Measurements from ENCODE around the gene SCEL.
"Not testable (repeated sequence)": the region's sequence is repeated elsewhere in the genome, so short reads cannot be mapped to it uniquely, and the experiment has no call there.

The SCEL gene, protein sequence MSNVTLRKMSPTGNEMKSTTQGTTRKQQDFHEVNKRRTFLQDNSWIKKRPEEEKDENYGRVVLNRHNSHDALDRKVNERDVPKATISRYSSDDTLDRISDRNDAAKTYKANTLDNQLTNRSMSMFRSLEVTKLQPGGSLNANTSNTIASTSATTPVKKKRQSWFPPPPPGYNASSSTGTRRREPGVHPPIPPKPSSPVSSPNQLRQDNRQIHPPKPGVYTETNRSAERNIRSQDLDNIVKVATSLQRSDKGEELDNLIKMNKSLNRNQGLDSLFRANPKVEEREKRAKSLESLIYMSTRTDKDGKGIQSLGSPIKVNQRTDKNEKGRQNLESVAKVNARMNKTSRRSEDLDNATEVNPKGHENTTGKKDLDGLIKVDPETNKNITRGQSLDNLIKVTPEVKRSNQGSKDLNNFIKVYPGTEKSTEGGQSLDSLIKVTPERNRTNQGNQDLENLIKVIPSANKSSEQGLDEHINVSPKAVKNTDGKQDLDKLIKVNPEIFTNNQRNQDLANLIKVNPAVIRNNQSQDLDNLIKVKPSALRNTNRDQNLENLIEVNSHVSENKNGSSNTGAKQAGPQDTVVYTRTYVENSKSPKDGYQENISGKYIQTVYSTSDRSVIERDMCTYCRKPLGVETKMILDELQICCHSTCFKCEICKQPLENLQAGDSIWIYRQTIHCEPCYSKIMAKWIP

DNA sequence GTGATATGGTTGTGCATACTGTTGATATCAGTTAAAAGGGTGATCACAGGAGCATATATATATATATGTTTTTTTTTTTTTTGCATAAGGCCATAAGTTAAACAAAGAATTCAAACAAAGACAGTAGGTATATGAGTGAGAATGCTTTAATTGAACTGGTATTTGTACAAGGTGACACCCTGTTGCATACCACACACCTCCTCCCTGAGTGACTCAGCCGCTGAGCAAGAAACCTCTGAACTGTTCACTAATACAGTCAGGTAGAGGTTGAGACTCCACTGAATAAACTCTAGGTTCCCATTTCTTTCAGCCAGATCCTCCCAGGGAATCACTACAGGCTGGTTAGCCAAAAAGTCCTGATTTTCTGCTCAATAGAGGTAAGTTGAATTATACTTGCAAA is at the start of gene SCEL:
Gene SCEL (plus strand): TSS at position 259 of the 400 bp plus-strand sequence. CDS start 20,170 bp downstream, outside the sequence.
- DNase-seq (ENCODE audit: low spot score) = no peak

DNA sequence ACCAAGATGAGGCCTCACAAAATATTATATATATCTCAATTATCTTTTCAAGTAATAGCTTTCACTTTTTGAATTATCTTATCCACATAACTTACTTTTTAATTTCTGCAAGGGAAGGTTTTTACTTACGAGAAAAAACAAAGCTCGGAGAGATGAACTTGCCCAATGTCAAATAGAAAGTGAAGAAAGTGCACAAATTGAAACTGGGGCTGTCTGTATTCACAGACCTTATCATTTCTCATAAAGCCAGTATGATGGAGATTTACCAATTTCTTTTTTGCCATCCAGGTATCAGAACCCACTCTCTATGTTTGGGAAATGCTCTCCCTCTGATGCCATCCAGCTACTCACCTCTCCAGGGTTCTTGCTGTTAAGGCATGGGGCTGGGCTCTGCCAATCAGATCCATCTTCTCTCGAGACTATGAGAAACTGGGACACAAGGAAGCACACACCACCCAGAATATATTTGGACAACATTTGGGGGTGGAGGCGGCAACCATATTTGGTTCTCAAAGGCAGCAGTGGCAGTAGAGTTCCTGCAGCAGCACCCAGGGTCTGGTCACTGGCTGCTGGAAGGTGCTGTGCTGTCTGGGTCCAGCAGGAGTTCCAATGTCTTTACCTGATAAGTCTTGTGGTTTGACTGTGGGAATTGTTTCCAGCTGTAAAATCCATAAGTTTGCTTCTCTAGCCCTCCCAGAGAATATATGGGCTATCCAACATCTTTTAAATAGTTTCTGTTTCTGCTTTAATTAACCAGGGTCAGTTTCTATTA is 45.8 kb upstream of the SCEL start:
- no peak for DNase-seq (ENCODE audit: low spot score)

DNA sequence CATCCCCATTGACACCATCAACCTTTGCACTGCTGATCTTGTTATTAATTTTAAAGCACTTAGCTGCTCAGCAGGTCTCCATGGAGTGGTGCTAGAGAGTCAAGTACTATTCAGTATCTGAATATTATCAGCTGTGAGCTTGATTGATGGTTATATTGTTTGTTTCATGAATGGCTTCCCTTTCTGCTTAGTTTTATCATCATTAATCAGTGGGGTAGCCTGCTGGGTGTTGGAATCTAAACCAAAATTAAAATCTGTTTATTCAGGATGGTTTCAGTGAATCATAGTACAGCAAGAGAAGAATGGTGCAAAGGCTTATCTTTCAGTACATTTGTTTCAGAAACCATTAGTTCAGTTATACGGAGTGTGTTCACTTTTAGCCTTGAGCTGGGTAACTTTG is 42.5 kb upstream of the SCEL start:
- no peak for DNase-seq (ENCODE audit: low spot score)

DNA sequence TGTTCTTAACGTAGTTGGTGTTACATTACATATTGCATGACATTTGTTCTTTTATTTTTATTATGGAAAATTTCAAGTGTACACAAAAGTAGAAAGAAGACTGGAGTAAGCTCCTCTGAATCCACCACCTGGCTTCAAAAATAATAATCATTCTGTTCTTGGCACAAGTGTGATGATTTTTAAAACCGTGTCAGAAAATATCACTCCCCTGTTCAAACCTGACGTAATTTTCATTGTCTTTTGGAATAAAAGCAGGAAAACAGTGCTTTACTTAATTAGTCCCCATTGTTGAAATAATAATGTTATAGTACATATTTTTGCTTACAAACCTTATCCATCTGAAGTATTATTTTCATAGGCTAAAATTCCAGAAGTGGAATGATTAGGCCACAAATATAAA is 41.3 kb upstream of the SCEL start:
- no peak for DNase-seq (ENCODE audit: low spot score)

DNA sequence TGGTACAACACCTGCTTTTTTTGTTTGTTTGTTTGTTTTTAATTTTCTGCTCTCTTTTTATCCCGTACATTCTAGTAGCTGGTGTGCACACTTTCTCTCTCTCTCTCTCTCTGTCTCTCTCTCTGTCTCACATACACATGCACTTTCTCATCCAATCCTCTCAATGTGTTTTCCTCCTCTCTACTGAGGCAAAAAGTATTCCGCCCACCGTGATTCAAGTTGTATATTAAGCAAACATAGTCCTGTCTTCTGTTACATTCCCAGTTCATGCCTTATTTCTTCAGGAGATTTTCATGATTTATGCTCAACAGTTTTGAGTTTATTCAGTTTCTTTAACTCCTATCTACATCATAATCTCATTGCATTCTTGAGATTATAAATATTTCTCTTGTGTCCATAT is 38.2 kb upstream of the SCEL start:
- no peak for DNase-seq (ENCODE audit: low spot score)

DNA sequence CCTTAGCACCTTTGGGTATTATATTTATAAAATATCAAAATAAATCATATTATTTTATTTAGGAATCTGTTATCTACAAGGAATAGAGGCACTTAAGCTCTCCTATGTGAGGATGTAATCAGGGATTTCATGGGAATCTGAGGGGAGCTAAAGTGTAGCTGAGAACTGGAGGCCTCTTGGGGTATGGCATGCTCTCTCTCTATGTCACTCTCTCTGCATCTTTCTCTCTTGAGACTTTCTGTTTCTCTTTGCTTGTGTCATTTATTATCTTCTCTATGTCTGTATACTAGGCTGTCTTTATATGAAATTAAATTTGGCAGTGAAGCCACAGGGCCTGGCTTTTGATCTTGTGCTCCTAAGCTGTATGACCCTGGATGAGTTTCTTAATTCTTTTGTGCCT is 37.7 kb upstream of the SCEL start:
- no peak for DNase-seq (ENCODE audit: low spot score)

DNA sequence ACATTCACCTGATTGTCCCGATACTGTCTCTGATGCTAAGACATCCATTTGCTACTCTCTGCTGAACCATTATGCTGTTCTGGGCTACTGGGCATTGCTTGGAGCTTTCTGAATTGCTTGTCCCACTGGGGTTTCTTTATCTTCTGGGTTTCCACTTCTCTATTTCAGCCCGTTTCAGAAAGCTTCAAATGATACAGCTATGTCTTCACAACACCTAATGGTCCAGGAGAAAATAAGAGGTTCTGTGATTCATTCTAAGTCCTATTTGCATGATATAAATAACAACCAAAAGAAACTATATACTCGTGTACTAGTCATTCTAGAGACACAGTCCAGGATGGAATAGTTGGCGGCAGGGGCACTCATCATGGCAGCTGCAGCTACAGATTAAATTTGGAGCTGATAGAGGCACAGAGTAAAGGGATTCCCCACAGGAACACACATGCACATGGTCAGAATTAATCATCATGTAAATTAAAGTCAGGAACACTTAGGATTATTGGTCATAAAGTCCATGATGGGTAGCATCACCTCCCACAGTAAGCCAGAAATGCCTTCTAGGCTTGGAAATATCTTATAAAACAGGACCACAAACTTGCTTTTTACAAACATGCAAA is 33.3 kb upstream of the SCEL start:
- DNase-seq (ENCODE audit: low spot score) = no peak

DNA sequence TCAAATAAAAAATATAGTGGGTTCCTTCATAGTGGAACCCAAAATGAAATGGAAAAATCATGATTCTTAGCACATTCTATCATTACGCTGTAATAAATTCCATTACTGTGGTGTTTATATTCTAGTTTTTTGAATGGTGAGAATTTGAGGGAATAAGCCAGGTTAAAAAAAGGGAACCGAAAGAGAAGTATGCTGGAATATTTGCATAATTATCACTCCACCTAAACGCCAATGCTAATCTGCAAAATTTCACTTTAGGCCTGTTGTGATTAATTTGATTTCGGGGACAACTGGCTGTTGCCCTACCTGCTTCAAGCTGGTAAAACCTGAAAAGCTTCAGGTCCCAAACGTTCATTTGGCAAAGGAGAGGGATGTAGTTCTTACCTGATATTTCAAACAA is 32.1 kb upstream of the SCEL start:
- DNase-seq (ENCODE audit: low spot score) = no peak

DNA sequence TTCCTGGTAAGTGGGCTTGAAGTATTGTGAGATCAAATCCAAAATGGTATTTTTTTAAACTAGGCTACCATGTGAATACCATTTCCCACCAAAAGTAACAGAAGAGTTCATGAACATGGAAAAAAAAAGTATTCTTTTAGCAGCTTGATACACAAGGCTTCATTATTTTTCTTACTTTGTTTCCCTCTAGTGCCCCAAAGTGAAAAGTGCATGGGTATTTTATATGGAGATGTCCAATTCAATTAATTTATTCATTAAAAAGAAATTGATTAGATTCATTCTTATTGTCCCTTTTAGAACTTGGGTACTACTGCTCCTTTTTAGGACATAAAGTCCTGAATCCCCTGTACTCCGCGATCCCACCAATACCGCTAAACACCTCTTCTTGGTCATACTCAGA is 28.6 kb upstream of the SCEL start:
- DNase-seq (ENCODE audit: low spot score) = no peak

DNA sequence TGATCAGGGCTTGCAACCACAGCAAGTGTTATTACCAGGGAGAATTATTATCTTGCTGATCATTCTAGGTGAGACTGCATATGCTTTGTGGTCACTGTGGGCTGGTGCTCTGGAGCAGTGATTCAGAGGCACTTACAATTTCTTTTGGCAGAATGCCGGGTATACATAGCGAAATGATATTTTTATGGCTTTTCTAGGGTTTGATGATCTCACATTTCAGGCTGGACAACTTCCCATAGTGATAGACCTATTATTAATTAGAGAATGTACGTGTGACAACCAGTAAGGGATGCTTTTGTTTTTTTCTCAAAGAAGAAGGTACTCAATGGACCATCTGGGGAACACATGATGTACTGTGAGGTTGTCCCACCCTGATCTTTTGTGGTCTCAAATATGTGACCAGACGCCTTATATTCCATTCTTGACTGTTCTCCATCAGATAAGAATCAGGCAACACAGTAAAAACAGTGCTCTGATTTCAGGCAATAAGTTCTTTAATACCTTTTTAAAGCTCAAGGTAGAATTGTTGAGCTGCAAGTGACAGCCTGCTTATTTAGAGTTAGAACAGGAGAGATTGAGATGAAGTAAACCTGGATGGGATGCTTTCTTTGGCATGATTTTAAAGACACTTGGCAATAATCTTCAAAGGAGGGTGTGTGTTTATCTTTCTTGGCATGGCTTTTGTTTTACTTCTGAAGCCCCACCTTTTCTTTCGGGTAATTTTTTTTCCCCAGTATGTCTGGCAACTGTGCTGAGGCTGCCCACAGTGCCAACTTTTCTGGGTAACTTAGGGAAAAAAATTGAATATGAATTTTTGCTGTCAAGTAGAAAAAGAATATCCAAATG is 27.4 kb upstream of the SCEL start:
- DNase-seq (ENCODE audit: low spot score) = no peak

DNA sequence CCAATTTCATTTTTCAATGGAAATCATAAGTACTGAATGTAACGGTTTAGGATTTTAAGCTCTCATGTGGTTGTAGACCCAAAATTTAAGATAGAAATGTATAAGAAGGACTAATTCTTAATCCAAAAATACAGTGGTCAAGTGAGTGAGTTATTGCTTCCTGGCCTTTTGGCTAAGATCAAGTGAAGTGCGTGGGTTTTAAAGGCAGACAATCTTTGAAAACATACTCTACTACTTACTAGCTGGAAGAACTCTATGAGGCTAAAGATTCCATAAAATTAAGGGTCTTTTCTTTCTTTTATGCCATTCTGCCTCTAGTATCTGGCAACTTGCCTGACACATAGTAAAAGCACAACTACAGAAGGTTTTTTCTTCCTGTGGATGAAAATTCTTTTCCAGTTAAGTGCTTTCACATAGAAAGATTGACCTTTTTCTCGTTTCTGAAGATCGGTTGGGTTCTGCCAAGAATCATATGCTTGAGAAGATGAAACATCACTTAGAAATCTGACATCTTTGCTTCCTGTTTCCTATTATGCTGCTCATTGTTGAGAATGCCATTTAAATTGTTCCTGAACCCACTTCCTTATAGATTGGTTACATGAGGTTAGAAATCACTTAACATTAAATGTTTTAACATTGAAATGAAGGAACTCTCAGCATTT is 26.4 kb upstream of the SCEL start:
- DNase-seq (ENCODE audit: low spot score) = no peak

DNA sequence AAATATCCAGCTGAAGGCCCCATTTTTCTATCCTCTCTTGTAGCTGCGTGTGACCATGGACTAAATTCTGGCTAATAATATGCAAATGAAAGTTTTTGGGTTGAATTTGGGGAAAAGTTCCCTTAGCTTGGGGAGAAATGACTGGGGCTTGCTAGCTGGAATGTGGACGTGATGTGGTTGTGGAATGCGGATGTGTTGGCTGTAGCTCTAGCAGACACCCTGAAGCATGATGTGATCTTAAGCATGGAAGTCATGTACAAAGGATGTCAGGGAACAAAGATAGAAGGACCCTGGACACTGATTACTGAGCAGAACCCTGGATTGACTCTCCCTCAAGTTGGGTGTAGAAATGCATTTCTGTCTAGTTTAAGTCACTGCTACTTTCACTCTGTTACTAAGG is 25.4 kb upstream of the SCEL start:
- DNase-seq (ENCODE audit: low spot score) = no peak

DNA sequence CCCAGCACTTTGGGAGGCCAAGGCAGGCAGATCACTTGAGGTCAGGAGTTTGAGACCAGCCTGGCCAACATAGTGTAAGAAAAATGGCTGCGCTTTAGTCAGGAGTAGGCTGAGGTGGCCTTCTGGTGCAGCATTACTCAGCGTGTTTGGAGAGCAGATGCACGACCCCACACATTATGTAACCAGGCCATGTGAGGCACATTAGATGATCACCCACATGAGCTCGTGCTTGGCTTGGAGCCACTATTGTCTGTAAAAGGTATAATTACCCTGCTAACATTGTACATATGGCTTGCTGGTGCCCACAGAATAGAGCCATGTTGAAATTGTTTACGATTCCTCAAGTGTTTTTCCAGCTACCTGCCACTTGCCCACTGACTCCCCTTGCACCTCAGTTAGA is 24.0 kb upstream of the SCEL start:
- DNase-seq (ENCODE audit: low spot score) = no peak

DNA sequence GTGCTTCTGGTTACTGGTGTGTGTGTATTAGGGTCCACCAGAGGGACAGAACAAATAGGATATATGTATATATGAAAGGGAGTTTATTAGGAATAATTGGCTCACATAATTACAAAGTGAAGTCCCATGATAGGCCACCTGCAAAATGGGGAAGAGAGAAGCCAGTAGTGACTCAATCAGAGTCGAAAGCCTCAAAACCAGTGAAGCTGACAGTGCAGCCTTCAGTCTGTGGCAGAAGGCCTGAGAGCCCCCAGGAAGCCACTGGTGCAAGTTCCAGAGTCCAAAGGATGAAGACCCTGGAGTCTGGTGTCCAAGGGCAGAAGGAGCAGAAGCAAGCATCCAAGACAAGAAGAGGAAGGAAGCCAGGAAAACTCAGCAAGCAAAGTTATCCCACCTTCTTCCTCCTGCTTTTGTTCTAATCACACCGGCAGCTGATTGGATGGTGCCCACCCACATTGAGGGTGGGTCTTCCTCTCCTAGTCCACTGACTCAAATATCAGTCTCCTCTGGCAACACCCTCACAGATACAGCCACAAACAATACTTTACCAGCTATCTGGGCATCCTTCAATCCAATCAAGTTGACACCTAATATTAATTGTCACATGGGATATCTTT is 21.7 kb upstream of the SCEL start:
- no peak for DNase-seq (ENCODE audit: low spot score)

DNA sequence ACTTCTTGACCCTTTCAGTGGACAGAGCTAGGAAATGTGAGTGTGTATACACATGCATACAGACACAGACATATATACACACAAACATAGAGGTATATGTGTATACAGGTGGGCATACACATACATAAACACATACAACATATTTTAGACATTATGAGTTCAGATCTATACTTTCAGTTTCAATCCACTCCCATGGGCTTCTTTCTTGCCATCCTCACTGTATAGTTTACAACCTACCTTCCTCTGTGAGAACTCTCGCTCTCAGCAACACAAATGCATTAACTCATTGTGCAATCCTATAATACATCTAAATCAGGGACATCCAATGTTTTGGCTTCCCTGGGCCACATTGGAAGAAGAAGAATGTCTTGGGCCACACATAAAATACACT is 21.2 kb upstream of the SCEL start:
- no peak for DNase-seq (ENCODE audit: low spot score)

DNA sequence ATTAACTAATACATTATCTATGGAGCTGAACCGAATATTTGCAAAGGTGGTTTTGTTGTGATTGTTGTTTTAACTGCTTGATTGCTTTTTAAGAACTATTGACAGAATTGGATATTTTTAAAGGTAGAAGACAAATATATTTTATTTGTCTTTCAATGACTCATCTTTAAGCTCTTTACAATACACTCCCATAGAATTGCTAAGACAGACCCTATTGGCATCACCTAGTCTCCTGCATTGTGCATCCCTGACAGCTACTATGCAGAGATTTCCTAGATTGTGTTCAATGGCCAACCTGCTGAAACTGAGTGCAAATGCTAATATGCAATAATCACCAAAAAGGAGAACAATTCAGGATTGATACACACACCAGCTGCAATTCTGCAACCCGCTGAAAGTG is 19.7 kb upstream of the SCEL start:
- DNase-seq (ENCODE audit: low spot score) = no peak

DNA sequence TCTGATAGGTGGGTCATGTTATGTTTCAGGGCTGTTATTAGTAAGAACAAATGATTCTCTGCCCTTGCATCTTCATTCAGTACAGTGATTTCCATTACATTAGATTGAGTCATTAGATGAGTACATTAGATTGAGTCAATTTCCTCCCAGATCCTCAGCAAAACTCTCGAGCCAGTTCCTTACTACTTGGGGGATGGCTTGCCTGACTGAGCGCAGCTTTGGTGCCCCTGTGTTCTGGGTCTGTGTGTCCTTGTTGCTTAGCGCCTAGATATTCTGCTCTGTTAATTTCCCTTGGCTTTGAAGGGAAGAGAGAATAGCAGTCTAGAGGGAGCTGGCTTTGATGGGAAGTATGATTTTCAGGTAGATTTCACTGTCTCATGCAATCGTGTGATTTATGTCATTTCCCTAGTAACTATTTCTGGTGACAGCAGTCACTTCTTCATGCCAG is 19.1 kb upstream of the SCEL start:
- no peak for DNase-seq (ENCODE audit: low spot score)

DNA sequence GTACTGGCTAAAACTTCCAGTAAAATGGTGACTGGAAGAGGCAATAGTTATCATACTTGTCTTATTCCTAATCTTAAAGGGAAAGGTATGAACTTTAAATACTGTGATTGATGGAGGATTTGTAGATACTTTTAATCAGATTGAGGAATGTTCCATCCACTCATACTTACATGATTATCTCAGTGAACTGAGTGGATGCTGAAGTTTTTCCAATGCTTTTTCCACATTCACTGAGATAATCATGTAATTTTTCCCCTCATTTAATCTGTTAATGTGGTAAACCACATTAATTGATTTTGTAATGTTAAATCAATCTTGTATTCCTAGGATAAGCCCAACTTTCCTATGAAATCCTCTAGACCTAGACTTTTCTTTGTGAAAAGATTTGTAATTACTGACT is 17.2 kb upstream of the SCEL start:
- no peak for DNase-seq (ENCODE audit: low spot score)

DNA sequence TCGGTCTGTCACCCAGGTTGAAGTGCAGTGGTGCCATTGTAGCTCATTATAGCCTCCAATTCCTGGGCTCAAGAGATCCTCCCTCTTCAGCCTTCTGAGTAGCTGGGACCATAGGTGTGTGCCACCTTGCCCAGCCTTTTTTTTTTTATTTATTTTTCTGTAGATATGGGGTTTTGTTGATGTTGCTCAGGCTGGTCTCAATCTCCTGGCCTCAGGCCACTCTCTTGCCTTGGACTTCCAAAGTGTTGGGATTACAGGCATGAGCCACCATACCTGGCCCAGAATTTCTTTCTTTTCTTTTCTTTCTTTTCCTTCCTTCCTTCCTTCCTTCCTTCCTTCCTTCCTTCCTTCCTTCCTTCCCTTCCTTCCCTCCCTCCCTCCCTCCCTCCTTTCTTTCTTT is 16.1 kb upstream of the SCEL start:
- not testable (repeated sequence) for DNase-seq (ENCODE audit: low spot score)

DNA sequence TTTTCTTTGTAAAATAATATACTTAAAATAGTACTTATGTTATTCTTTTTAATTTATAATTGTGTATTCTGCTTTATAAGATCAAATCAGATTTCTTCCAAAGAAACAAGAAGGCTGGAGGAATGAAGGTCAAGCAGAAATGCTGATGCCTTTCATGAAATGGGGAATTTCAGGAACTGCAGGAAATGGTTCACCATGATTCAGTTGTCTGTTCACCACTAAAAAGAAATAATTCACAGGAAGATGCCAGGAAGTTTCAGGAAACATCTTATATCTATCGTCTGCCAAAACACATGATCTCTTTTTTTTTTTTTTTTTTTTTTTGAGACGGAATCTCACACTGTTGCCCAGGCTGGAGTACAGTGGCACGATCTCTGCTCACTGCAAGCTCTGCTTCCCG is 15.7 kb upstream of the SCEL start:
- DNase-seq (ENCODE audit: low spot score) = no peak

DNA sequence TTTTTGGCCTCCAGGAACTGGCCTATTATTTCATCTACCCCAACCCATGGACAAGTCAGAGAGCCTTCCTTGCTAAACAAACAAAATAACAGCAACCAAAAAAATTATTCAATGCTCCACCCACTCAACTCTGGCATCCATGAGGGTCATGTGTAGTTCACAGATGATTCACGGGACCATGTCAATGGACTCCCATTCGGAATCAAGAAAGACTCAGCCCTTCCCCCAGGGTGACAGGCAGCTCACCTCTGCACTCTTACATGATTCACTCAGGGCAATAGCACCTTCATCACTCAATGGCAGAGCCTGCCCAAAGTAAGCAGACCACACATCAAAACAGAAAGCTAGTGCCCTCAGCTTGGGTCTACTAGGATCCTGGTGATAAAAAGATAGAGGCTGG is 14.3 kb upstream of the SCEL start:
- no peak for DNase-seq (ENCODE audit: low spot score)

Data from CD4-positive, alpha-beta T cell treated with Interleukin-6 at 100 ng/mL for 8 hours (primary cell).